MM.1S (cell line): ENCODE results near the gene BBX.
A peak's percentile ranks its signal among the peaks of the same experiment; 100 is the strongest.

Experiments
- DNase-seq: peaks from one replicate; pipeline ENCODE4 v3.0.0-alpha.2; 2015
- H2AFZ ChIP-seq: fragments of 300-600 bp; sonication (generic); 2 replicates; pipeline ENCODE4 v1.6.0; 2016; ENCODE audit warnings: antibody characterized with exemption, low read length
- H3F3A ChIP-seq: fragments of 300-600 bp; sonication (generic); 2 replicates; pipeline ENCODE4 v1.6.1; 2016; ENCODE audit warnings: mild to moderate bottlenecking, antibody characterized with exemption, low read length, moderate library complexity, mixed read lengths; ENCODE audit not compliant: insufficient read depth
- H3K27ac ChIP-seq: fragments of 300-600 bp; sonication (generic); 2 replicates; pipeline ENCODE4 v1.5.1; 2016; ENCODE audit warnings: mild to moderate bottlenecking, low read length
- H3K27me3 ChIP-seq: fragments of 300-600 bp; sonication (generic); replicated peaks from 2 replicates; pipeline ENCODE4 v1.6.0; 2016; ENCODE audit warnings: low read length; ENCODE audit not compliant: insufficient read depth
- H3K36me3 ChIP-seq: fragments of 300-600 bp; sonication (generic); replicated peaks from 2 replicates; pipeline ENCODE4 v1.6.1; 2016; ENCODE audit warnings: mild to moderate bottlenecking, low read length, mixed read lengths; ENCODE audit not compliant: insufficient read depth
- H3K4me1 ChIP-seq: fragments of 300-600 bp; sonication (generic); 2 replicates; pipeline ENCODE4 v1.6.1; 2016; ENCODE audit warnings: low read length, mixed read lengths
- H3K4me2 ChIP-seq: fragments of 300-600 bp; sonication (generic); 2 replicates; pipeline ENCODE4 v1.6.0; 2016; ENCODE audit warnings: low read depth, low read length
- H3K4me3 ChIP-seq: fragments of 300-600 bp; sonication (generic); 2 replicates; pipeline ENCODE4 v1.5.1; 2016; ENCODE audit warnings: low read length, mixed read lengths
- H3K79me2 ChIP-seq: fragments of 300-600 bp; sonication (generic); 2 replicates; pipeline ENCODE4 v1.6.1; 2016; ENCODE audit warnings: mixed run types, low read length, mixed read lengths
- H3K9ac ChIP-seq: fragments of 300-600 bp; sonication (generic); 2 replicates; pipeline ENCODE4 v1.6.1; 2016; ENCODE audit warnings: low read length, mixed read lengths
- H3K9me2 ChIP-seq: fragments of 300-600 bp; sonication (generic); replicated peaks from 2 replicates; pipeline ENCODE4 v1.6.1; 2016; ENCODE audit warnings: mild to moderate bottlenecking, low read length, mixed read lengths; ENCODE audit not compliant: insufficient read depth
- H3K9me3 ChIP-seq: fragments of 300-600 bp; sonication (generic); replicated peaks from 2 replicates; pipeline ENCODE4 v1.6.1; 2016; ENCODE audit warnings: mild to moderate bottlenecking, low read length, mixed read lengths; ENCODE audit not compliant: insufficient read depth
- H4K20me1 ChIP-seq: fragments of 300-600 bp; sonication (generic); 2 replicates; pipeline ENCODE4 v1.6.1; 2016; ENCODE audit warnings: mild to moderate bottlenecking, low read length, moderate library complexity, mixed read lengths; ENCODE audit not compliant: insufficient read depth
- EZH2 ChIP-seq: fragments of 300-600 bp; sonication (generic); optimal IDR thresholded peaks from 2 replicates; pipeline ENCODE3; 2017; ENCODE audit warnings: low read depth, mild to moderate bottlenecking, antibody characterized with exemption, low read length, mixed read lengths
- EZH2phosphoT487 ChIP-seq: fragments of 300-600 bp; sonication (generic); IDR thresholded peaks from 2 replicates; pipeline ENCODE4 v1.6.1; 2018; ENCODE audit warnings: antibody characterized with exemption, low read length
- TF ChIP-seq, protein P1 (sequence below): fragments of 300-600 bp; sonication (generic); IDR thresholded peaks from 2 replicates; pipeline ENCODE4 v1.5.1; 2016; ENCODE audit warnings: antibody characterized with exemption, low read length, mixed read lengths

The BBX gene

DNA sequence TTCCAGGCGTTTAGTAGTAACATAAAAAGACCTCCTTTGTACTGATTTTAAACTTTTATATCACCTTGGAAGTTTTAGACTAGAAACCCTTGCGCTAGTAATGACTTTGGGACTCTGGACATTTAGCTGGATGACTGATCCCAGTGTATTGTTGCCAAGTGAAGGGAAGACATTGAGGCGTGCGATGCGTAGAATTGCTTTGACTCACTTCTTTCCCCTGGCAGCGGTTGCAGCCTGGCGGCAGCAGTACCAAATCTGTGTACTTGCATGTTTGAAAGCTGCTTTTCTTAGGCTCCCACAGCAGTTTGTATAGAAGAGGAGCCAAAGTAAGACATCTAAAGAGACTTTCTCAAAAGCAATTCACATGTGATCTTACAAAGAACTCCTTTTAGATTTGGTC lies 151.6 kb downstream of the BBX start:
- no peak overlapping the region for H3K27ac ChIP-seq
- H3K4me1 ChIP-seq, result peaks cover 16% of the 10 kb centered on the region
- H3K9ac ChIP-seq, result no peak overlapping the region
- H3K27me3 ChIP-seq, result no peaks in the 10 kb centered on the region
- no peaks in the 10 kb centered on the region for H3K9me2 ChIP-seq
- peaks cover 5% of the 10 kb centered on the region; the same call in 1 of the 2 replicates for H3K79me2 ChIP-seq
- H3K4me2 ChIP-seq, result no peak overlapping the region
- no peak for DNase-seq
- H3F3A ChIP-seq, result peaks cover 15% of the 10 kb centered on the region
- no peak overlapping the region for H2AFZ ChIP-seq
- H4K20me1 ChIP-seq, result no peaks in the 10 kb centered on the region
- TF ChIP-seq EZH2phosphoT487, result no peak
- TF ChIP-seq EZH2, result no peak
- TF ChIP-seq, protein P1, sequence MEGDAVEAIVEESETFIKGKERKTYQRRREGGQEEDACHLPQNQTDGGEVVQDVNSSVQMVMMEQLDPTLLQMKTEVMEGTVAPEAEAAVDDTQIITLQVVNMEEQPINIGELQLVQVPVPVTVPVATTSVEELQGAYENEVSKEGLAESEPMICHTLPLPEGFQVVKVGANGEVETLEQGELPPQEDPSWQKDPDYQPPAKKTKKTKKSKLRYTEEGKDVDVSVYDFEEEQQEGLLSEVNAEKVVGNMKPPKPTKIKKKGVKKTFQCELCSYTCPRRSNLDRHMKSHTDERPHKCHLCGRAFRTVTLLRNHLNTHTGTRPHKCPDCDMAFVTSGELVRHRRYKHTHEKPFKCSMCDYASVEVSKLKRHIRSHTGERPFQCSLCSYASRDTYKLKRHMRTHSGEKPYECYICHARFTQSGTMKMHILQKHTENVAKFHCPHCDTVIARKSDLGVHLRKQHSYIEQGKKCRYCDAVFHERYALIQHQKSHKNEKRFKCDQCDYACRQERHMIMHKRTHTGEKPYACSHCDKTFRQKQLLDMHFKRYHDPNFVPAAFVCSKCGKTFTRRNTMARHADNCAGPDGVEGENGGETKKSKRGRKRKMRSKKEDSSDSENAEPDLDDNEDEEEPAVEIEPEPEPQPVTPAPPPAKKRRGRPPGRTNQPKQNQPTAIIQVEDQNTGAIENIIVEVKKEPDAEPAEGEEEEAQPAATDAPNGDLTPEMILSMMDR, result no peak
- no peaks in the 10 kb centered on the region for H3K9me3 ChIP-seq
- H3K4me3 ChIP-seq, result no peak overlapping the region
- H3K36me3 ChIP-seq, result no peaks in the 10 kb centered on the region

DNA sequence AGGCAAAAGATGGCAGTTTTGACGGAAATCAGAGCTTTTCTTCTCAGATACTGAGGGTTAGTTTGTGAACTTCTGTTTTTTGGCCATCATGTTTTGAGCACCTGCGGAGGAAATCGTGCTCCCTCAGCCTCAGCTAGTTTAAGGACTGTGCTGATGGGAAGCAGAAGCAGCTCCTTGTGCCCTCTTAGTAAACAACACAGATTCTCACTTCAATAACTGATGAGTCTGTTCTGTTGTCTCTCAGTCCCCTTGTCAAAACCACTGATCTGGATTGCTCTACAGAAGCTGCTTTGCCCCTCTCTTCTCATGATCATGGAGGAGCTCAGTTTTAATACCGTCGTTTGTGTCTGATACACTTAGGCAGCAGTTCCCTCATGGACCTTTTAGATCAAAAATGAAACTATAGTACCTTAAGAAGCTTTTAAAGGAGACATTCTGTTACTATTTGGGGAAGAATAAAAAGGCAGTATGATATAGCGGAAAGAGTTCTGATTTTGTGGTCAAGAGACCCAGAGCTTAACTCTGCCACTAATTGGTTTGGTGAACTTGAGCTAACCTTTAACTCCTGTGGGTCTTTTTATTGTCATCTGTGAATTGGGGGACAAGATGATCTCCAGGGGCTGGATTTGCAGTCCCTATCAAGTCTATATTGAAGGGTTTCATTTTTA lies 152.6 kb downstream of the BBX start:
- no peaks in the 10 kb centered on the region for H3K9me3 ChIP-seq
- peak overlapping the region; percentile 72 for H3K4me2 ChIP-seq
- H3K79me2 ChIP-seq, result peaks cover 5% of the 10 kb centered on the region; the same call in 1 of the 2 replicates
- peak; percentile 32 for DNase-seq
- H3K27ac ChIP-seq, result peak overlapping the region; percentile 49; the same call in 1 of the 2 replicates
- H3F3A ChIP-seq, result peaks cover 15% of the 10 kb centered on the region
- peak overlapping the region; percentile 19; the same call in 1 of the 2 replicates for H3K9ac ChIP-seq
- H3K4me1 ChIP-seq, result peaks cover 16% of the 10 kb centered on the region
- peak overlapping the region; percentile 36; the same call in 1 of the 2 replicates for H2AFZ ChIP-seq
- H3K36me3 ChIP-seq, result no peaks in the 10 kb centered on the region
- TF ChIP-seq, protein P1, result no peak
- TF ChIP-seq EZH2phosphoT487, result no peak
- no peak for TF ChIP-seq EZH2
- no peaks in the 10 kb centered on the region for H4K20me1 ChIP-seq
- H3K27me3 ChIP-seq, result no peaks in the 10 kb centered on the region
- no peaks in the 10 kb centered on the region for H3K9me2 ChIP-seq
- peak overlapping the region; percentile 45 for H3K4me3 ChIP-seq

- H3K4me1 ChIP-seq, result peaks cover 16% of the 10 kb centered on the region
- peak; percentile 58 for DNase-seq
- H3K4me3 ChIP-seq, result no peak overlapping the region
- no peak overlapping the region for H3K9ac ChIP-seq
- no peaks in the 10 kb centered on the region for H4K20me1 ChIP-seq
- H3F3A ChIP-seq, result peaks cover 15% of the 10 kb centered on the region
- H3K27me3 ChIP-seq, result no peaks in the 10 kb centered on the region
- no peak overlapping the region for H2AFZ ChIP-seq
- H3K27ac ChIP-seq, result no peak overlapping the region
- TF ChIP-seq, protein P1, result peak; percentile 65
- TF ChIP-seq EZH2 (no peak), EZH2phosphoT487 (no peak)
- H3K4me2 ChIP-seq, result no peak overlapping the region
- H3K36me3 ChIP-seq, result no peaks in the 10 kb centered on the region
- no peaks in the 10 kb centered on the region for H3K9me3 ChIP-seq
- H3K79me2 ChIP-seq, result peaks cover 5% of the 10 kb centered on the region; the same call in 1 of the 2 replicates
- no peaks in the 10 kb centered on the region for H3K9me2 ChIP-seq
These were observed 153.9 kb downstream of the BBX start for GRCh38 chr3:107676469-107677309.
